ENCODE results near the gene EDA. TPM values are rescaled to one million over a fixed set of nuclear protein-coding genes. Genes with fewer than 3 reads are reported as not detected.

The EDA gene
- total and polyA plus RNA-seq, 9 donors, result 4.5 to 9.3 (median 8.4) TPM

- Histone ChIP-seq H3K9me3 (no peaks in the 10 kb centered on the region), H3K36me3 (no peaks in the 10 kb centered on the region), H3K4me3 (no peak overlapping the region), H3K27ac (no peak overlapping the region), H3K27me3 (no peaks in the 10 kb centered on the region), H3K4me1 (ENCODE audit: insufficient read depth) (no peaks in the 10 kb centered on the region)
- no peak for DNase-seq
- TF ChIP-seq CTCF (IDR thresholded peaks at IDR 0.05) (no peak), EP300 (IDR thresholded peaks at IDR 0.05) (no peak), POLR2A (IDR thresholded peaks at IDR 0.05) (no peak)
- 64 to 71% (median 65%) methylated on average over 5 of the region's 5 CpGs for WGBS, 3 donors
- intact Hi-C loops (cut with DNase I), result no loop called here
These were observed 468.8 kb downstream of the EDA start for GRCh38 chrX:70084592-70085240.

GRCh38 chrX:70087857-70088630 is 472.1 kb downstream of the EDA start:
- no peak overlapping the region for H3K27ac ChIP-seq
- TF ChIP-seq CTCF (IDR thresholded peaks at IDR 0.05), result no peak
- TF ChIP-seq POLR2A (IDR thresholded peaks at IDR 0.05), result no peak
- TF ChIP-seq EP300 (IDR thresholded peaks at IDR 0.05), result no peak
- intact Hi-C loops (cut with DNase I), result no loop called here
- no peaks in the 10 kb centered on the region for H3K27me3 ChIP-seq
- no peaks in the 10 kb centered on the region for H3K36me3 ChIP-seq
- WGBS, 3 donors, result 51 to 57% (median 53%) methylated on average over 11 of the region's 11 CpGs
- no peak for DNase-seq
- H3K4me3 ChIP-seq, result no peak overlapping the region
- no peaks in the 10 kb centered on the region for H3K4me1 ChIP-seq (ENCODE audit: insufficient read depth)
- no peaks in the 10 kb centered on the region for H3K9me3 ChIP-seq

GRCh38 chrX:70088751-70089150 is 472.8 kb downstream of the EDA start:
- Histone ChIP-seq H3K27me3 (no peaks in the 10 kb centered on the region), H3K4me1 (ENCODE audit: insufficient read depth) (no peaks in the 10 kb centered on the region), H3K27ac (no peak overlapping the region), H3K4me3 (no peak overlapping the region), H3K36me3 (no peaks in the 10 kb centered on the region), H3K9me3 (no peaks in the 10 kb centered on the region)
- TF ChIP-seq EP300 (IDR thresholded peaks at IDR 0.05) (no peak), POLR2A (IDR thresholded peaks at IDR 0.05) (no peak), CTCF (IDR thresholded peaks at IDR 0.05) (no peak)
- intact Hi-C loops (cut with DNase I), result no loop called here
- no peak for DNase-seq

Small RNAs within 50 kb of the gene (microRNA-seq; reads per million reads assigned to microRNA genes)
- 6.4 to 12.6 (median 11.4) reads per million in 3 donors for gene MIR676

Small RNAs within 50 kb of the gene (small RNA-seq; reads per million reads assigned to genes)
- gene MIR676 (0.25 reads per million), gene RF00012 (not detected)

Other genes with a start within 250 kb of the EDA start
- gene NALF2, start 111.8 kb upstream of the EDA start, total RNA-seq, result under 1 TPM in 6 of 7 donors, not detected in 1; 0.28 to 0.77 (median 0.50) TPM
- gene NALF2, start 111.8 kb upstream of the EDA start, polyA plus RNA-seq, result under 1 TPM; 0.07 to 0.20 TPM